NT2/D1 (cell line): ENCODE measurements around the gene DUS3L.

Experiments
- SUZ12 ChIP-seq: IDR thresholded peaks from 2 replicates; pipeline ENCODE4 v1.6.1; 2011; ENCODE audit not compliant: insufficient read length, insufficient read depth; ENCODE audit errors: extremely low read depth
- ZNF274 ChIP-seq: IDR thresholded peaks from 2 replicates; pipeline ENCODE4 v1.6.1; 2011; ENCODE audit warnings: mild to moderate bottlenecking, low read depth, low read length

DNA sequence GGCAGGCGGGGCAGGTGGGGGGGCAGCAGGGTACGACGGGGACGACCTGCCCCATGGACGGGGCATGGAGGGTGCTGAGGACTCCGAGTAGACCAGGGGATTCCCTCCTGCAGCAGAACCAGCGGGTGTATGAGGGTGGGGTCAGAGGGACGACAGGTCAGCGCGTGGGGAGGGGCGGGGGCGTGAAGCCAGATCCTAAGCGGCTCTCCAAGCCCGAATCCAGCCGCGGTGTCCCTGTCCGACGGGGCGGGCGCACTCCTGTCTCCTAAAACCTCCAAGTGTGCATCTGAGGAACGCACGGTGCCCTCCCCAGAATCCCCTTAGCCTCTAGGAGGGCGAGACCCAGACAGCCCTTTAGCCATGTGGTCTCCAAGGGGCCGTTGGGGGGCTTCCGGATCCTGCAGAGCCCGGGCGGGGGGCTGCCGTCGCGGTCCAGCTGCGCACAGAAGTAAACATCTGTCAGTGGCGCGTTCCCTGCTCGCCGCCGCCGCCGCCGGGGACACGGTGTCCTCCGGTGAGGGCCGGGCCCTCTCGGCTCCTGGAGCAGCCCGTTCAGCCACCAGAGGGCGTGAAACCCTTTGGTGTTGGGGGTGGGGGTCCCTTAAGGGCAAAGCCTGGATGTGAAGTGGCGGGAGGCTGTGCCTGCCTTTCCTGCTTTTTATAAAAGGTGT lies 14.6 kb upstream of the DUS3L start:
- TF ChIP-seq ZNF274 = no peak
- TF ChIP-seq SUZ12 = no peak
